ENCODE results near the gene ENTREP1.
"Not testable (repeated sequence)": the region's sequence is repeated elsewhere in the genome, so short reads cannot be mapped to it uniquely, and the experiment has no call there.

DNA sequence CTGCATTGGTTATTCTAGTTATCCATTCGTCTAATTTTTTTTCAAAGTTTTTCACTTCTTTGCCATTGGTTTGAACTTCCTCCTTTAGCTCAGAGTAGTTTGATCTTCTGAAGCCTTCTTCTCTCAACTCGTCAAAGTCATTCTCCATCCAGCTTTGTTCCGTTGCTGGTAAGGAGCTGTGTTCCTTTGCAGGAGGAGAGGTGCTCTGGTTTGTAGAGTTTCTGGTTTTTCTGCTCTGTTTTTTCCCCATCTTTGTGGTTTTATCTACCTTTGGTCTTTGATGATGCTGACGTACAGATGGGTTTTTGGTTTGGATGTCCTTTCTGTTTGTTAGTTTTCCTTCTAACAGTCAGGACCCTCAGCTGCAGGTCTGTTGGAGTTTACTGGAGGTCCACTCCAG is 114.6 kb downstream of the ENTREP1 start:
- not testable (repeated sequence) for TF ChIP-seq CTCF, POLR2A, EP300 (IDR thresholded peaks at IDR 0.05)

All from upper lobe of left lung (tissue), 4 donors.